ENCODE data around the gene ESYT2.

DNA sequence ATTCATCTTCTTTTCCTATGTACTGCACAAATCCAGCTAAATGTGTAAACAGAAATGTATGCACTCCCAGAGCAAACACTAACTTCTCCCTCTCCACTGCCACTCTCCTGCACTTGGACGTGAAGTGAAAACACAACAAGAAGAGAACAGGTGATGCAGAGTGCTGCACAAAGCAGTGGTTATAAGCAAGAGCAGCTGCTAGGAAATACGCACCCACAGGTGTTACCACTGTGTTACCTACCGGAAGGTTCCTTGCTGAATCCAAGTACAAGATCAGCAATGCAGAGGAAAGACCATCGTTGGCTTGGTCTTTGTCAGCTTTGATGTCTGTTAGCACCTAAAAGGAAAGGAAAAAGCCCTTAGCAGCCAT lies 70.1 kb downstream of the ESYT2 start:
- TF ChIP-seq POLR2AphosphoS5 (IDR thresholded peaks at IDR 0.05; ENCODE audit: low read depth, low read length) (no peak), POLR2A (IDR thresholded peaks at IDR 0.05; ENCODE audit: low read depth, low read length) (no peak), TAF1 (IDR thresholded peaks at IDR 0.05; ENCODE audit: borderline replicate concordance, low read depth, low read length) (no peak)
